HG02981 (cell line): Measurements from ENCODE around the gene AP3S1.
"Not testable (repeated sequence)": the region's sequence is repeated elsewhere in the genome, so short reads cannot be mapped to it uniquely, and the experiment has no call there.

ENCODE experiments used
- ATAC-seq: cut with Tn5 transposase; IDR thresholded peaks from one replicate; pipeline ENCODE4 v1.9.1; 2021; ENCODE audit warnings: mild to moderate bottlenecking, moderate library complexity; ENCODE audit not compliant: unreplicated experiment

Gene AP3S1

DNA sequence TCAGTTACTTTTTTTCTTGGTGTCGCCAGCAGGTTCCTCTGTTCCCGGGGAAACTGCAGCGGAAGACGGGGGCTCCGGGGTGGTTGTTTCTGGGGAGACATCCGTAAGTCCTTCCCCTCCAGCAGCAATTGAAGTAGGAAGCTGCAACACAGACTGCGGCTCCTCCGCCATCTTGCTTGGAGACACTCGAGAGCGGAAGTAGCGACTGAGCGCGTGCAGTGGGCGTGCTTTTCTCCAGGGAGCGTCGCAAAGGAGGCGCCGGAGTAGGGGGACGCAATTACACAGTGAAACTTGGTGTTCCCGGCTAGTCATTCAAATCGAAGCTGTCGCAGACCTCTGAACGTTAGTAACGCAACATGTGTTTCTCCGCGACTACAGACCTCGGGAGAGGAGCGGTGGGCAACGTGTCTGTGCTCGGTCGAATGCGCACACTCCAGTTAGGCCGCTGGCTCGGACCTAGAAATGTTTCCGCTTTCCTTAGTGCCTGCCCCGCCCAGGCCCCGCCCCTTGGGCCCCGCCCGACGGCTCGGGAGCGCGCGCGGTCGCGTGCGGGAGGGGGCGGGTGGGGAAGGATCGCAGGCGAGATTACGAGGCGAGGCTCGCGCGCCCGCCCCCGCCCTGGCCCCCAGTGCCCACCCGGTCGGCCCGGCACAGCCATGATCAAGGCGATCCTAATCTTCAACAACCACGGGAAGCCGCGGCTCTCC, at the start of gene AP3S1, which contains the start of gene ATG12:
TSS of gene AP3S1 (plus strand) at position 554 of the 707 bp plus-strand sequence. CDS start at position 657, 103 bp downstream.
TSS of gene ATG12 (minus strand) at position 184 of the 707 bp plus-strand sequence. CDS start at position 171, 13 bp downstream.
- peak; percentile 82 for ATAC-seq

- no peak for ATAC-seq
Measured at GRCh38 chr5:115795700-115796099, 46.0 kb upstream of the AP3S1 start.

DNA sequence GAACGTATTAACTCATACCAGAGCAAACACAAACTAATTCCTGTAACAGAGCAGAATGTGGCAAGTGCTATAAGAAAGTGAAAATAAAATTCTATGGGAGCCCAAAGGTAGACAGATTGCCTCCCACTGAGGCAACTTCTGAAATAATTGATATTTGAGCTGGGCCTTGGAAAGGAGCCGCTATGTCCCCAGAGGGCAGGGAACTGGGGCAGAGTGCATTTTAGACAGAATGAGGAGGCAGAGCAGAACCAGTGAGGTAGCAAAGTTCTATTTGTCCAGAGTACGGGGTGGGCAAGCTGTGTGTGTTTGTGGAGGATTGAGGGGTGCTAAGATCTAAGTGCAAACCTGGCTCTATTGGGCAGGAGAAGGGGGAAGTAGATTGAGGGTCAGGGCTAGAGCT, 45.1 kb upstream of the AP3S1 start:
- ATAC-seq, result no peak

- no peak for ATAC-seq
Measured at GRCh38 chr5:115798252-115798651, 43.5 kb upstream of the AP3S1 start.

- no peak for ATAC-seq
Measured at GRCh38 chr5:115800108-115800507, 41.6 kb upstream of the AP3S1 start.

GRCh38 chr5:115801152-115801551, 40.6 kb upstream of the AP3S1 start:
- no peak for ATAC-seq

DNA sequence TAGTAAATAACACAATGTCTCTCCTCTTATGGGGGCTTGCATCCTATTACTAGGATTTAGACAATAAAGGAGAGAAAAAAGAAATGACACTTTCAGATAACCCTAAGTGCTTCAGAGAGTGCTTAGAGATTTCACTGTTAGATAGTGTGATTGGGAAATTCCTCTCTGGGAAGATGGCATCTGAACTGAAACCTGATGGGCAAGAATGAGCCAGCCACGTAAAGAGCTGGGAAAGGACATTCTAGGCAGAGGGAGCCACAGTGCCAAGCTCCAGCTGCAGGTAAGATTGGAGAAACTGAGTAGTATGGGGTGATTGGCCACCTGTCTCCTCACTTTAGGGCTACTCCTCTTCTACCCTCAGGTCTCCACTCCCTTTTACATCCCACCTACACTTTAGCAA, 39.8 kb upstream of the AP3S1 start:
- no peak for ATAC-seq

DNA sequence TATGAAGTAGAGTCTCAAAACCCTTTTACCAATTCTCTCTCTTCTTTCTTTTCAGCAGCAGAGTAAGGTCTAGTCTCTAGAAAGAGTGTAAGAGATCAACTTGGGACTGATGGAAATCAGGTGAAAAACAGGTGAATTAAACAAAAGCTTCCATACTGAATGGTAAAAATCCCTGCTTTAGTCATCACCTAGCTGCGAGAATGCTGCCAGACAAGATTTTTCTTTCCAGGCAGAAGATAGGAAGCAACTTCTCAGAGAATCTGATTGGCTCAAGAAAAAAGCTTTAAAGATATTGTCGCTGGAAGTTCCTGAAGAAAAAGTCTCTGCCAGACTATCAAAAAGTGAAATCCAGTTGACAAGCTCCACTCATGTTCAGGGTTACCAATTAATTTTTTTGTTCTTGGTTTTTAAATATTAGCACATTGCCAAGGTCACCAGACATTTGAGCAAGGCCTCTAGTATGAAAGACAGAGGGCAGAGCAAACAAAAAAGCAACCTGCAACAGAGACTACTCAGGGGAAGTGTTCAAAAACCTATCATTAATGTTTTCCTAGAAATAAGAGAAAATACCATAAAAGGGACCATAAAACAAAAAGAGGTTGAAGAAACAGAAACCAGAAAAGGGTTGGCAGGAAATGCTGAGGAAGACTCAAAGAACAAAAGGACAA, 34.6 kb upstream of the AP3S1 start:
- no peak for ATAC-seq

GRCh38 chr5:115807654-115808052, 34.1 kb upstream of the AP3S1 start:
- no peak for ATAC-seq

DNA sequence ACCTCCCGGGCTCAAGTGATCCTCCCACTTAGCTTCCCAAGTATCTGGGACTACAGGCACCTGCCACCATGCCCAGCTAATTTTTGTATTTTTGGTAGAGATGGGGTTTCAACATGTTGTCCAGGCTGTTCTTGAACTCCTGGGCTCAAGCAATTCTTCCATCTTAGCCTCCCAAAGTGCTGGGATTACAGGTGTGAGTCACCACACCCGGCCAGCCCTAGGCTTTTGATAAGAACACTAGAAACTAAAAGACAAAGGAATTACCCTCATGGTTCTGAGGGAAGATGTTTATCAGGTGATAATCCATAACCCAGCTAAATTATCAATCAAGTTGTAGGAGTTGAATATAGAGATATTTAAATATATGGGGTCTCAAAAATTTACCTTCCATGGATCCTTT, 33.7 kb upstream of the AP3S1 start:
- not testable (repeated sequence) for ATAC-seq

DNA sequence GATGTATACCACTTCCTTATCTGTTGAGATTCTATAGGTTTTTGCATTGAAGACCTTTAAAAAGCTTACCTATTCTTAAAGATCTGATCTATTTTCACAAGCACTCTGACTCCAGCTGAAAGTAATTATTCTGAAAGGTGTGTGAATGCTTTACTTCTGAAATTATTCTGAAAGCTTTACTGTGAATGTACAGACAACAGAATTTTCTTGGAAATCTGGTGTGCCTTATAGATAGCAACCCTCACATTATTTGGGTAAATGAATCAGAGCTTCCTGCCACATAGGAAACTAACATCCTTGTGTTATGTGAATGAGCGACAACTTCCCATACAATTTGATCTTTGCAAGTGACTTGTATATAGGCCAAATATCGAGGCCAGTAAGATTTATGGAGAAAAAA, 31.8 kb upstream of the AP3S1 start:
- no peak for ATAC-seq

- ATAC-seq, result no peak
Measured at GRCh38 chr5:115810761-115811160, 31.0 kb upstream of the AP3S1 start.

DNA sequence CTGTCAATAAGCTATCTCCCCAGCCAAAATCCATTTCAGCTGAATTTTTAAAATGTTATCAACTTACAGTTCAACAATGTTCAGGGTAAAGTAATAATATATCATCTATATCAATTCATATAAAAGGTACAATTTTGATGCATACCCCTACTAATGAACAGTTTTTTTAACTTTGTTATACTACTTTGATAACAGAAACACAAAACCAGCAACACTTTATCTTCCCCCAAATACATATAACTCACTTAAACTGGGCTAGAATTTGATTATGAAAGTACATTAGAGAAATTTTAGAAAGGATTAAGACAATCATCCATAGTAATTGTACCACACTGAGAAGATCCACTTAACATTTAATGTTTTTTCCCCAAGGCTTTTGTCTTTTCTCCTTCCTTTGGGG, 30.3 kb upstream of the AP3S1 start:
- no peak for ATAC-seq

- ATAC-seq, result no peak
Measured at GRCh38 chr5:115812372-115812771, 29.4 kb upstream of the AP3S1 start.

DNA sequence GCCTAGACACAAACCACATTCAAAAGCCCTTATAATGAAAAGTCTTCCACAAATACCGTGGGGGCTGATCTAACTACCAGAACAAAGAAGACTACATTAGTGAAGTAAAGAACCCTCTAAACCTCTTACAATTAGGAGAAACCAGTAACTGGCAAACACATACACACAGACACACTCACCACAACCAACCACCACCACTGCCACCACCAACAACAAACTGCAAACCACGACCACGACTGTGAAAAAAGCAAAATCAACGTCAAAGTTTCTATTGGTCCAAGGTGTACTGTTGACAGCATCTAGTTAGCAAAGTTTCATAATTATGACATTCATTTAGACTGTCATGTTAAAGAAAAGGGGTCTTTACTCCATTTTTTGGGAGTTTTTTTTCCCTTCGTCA, 28.0 kb upstream of the AP3S1 start:
- no peak for ATAC-seq

GRCh38 chr5:115815006-115815692, 26.6 kb upstream of the AP3S1 start:
- ATAC-seq, result no peak

GRCh38 chr5:115815693-115816225, 26.0 kb upstream of the AP3S1 start:
- no peak for ATAC-seq

GRCh38 chr5:115816226-115817081, 25.3 kb upstream of the AP3S1 start, which contains the start of gene CDO1:
CDO1 (minus strand) TSS chr5:115816659; CDS start chr5:115816397, 262 bp downstream.
- ATAC-seq, result no peak

DNA sequence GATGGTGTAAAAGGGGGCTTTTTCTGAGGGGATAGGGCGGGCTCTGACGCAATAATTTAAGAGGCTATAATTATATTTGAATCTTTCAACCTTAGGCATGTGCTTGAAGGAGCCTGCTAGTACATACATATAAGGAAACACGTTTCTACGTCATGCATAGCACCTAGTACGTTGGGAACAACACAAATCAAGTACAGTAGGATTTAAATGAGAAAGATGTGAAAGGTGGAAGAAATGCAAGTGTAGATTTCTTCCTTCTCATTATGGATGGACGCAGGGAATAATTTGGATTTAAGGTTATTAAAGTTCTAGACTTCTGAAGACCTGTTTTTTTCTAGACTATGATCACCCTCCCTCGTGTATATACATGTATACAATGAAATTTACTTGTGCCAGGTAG, 24.3 kb upstream of the AP3S1 start:
- ATAC-seq, result no peak

- ATAC-seq, result no peak
Measured at GRCh38 chr5:115818821-115819220, 22.9 kb upstream of the AP3S1 start.

DNA sequence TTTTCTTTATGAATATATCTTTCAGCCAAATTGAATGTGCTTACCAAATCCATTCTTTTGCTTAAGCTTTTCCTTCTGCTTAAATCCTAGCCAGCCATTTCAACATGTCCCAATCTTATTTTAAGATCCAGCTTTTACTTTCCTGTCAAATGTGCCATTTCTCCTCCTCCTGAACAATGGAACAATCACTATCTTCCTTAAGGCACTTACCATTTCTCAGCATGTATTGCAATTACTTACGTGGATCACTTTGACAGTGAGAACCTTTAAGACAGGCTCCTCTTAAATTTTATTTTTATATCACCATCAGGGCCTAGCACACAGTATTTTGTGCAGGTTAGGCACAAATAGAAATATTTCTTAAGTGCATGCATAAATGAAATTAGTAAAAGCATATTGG, 20.9 kb upstream of the AP3S1 start:
- no peak for ATAC-seq
